Astrocyte (in vitro differentiated cells and primary cell): ENCODE results near the gene PCDHAC2. TPM values are rescaled to one million over a fixed set of nuclear protein-coding genes. Genes with fewer than 3 reads are reported as not detected.

ENCODE experiments used
- DNase-seq: peaks from one replicate; pipeline ENCODE4 v3.0.0-alpha.2; 2010; ENCODE audit warnings: low read depth
- FAIRE-seq: peaks from 2 replicates; lab custom pipeline; 2011; peaks lifted over from hg19 to GRCh38; lab: Jason Lieb, UNC
- H2AFZ ChIP-seq: 2 replicates; pipeline ENCODE4 v1.6.0; 2012; ENCODE audit warnings: low read depth, low read length, inconsistent platforms
- H3K27ac ChIP-seq: 2 replicates; pipeline ENCODE4 v1.5.1; 2011; ENCODE audit warnings: low read depth, low read length, inconsistent platforms
- H3K27me3 ChIP-seq: 2 replicates; pipeline ENCODE4 v1.6.0; 2011; ENCODE audit warnings: low read length, inconsistent platforms; ENCODE audit not compliant: insufficient read depth
- H3K36me3 ChIP-seq: 2 replicates; pipeline ENCODE4 v1.5.1; 2011; ENCODE audit warnings: low read length, inconsistent platforms; ENCODE audit not compliant: insufficient read depth
- H3K4me1 ChIP-seq: 2 replicates; pipeline ENCODE4 v1.5.1; 2011; ENCODE audit warnings: low read length, inconsistent platforms; ENCODE audit not compliant: insufficient read depth
- H3K4me2 ChIP-seq: 2 replicates; pipeline ENCODE4 v1.6.0; 2012; ENCODE audit warnings: low read length, inconsistent platforms
- H3K4me3 ChIP-seq: 2 replicates; pipeline ENCODE4 v1.5.1; 2011; ENCODE audit warnings: low read depth, mild to moderate bottlenecking, low read length, inconsistent platforms; ENCODE audit not compliant: insufficient read depth
- H3K79me2 ChIP-seq: 2 replicates; pipeline ENCODE4 v1.6.0; 2012; ENCODE audit warnings: mild to moderate bottlenecking, low read length, inconsistent platforms; ENCODE audit not compliant: insufficient read depth
- H3K9ac ChIP-seq: 2 replicates; pipeline ENCODE4 v1.6.0; 2012; ENCODE audit warnings: mild to moderate bottlenecking, low read length, inconsistent platforms
- H3K9me3 ChIP-seq: 2 replicates; pipeline ENCODE4 v1.5.1; 2012; ENCODE audit warnings: low read depth, mild to moderate bottlenecking, low read length, inconsistent platforms; ENCODE audit not compliant: insufficient read depth
- H4K20me1 ChIP-seq: 2 replicates; pipeline ENCODE4 v1.6.0; 2012; ENCODE audit warnings: low read length, inconsistent platforms; ENCODE audit not compliant: insufficient read depth
- H3K27ac Mint-ChIP-seq: one replicate; pipeline ENCODE4 v1.8.0; 2021; ENCODE audit warnings: mild to moderate bottlenecking, mixed read lengths; ENCODE audit not compliant: unreplicated experiment
- H3K27me3 Mint-ChIP-seq: one replicate; pipeline ENCODE4 v1.8.0; 2021; ENCODE audit warnings: low read depth, mixed read lengths; ENCODE audit not compliant: unreplicated experiment
- H3K36me3 Mint-ChIP-seq: one replicate; pipeline ENCODE4 v1.8.0; 2021; ENCODE audit warnings: low read depth, mixed read lengths; ENCODE audit not compliant: unreplicated experiment
- H3K4me1 Mint-ChIP-seq: one replicate; pipeline ENCODE4 v1.8.0; 2021; ENCODE audit warnings: low read depth, mixed read lengths; ENCODE audit not compliant: unreplicated experiment
- H3K4me3 Mint-ChIP-seq: one replicate; pipeline ENCODE4 v1.8.0; 2021; ENCODE audit warnings: mild to moderate bottlenecking, moderate library complexity, mixed read lengths; ENCODE audit not compliant: unreplicated experiment
- H3K9me3 Mint-ChIP-seq: one replicate; pipeline ENCODE4 v1.8.0; 2021; ENCODE audit warnings: mild to moderate bottlenecking, mixed read lengths; ENCODE audit not compliant: unreplicated experiment
- EZH2 ChIP-seq: IDR thresholded peaks from 2 replicates; pipeline ENCODE4 v1.6.1; 2012; ENCODE audit warnings: mild to moderate bottlenecking, low read length, inconsistent platforms; ENCODE audit not compliant: insufficient read depth
- total RNA-seq: library from RNA; stranded (reverse); gene quantifications from 2 replicates; pipeline ENCODE4 v1.2.1, GENCODE V29; 2021
- TF ChIP-seq, protein P1 (sequence below): IDR thresholded peaks from 2 replicates; pipeline ENCODE4 v1.5.1; 2011; ENCODE audit warnings: low read depth, mild to moderate bottlenecking, inconsistent platforms, low read length, moderate library complexity; ENCODE audit not compliant: insufficient read depth

The PCDHAC2 gene
- total RNA-seq, 1 donor from 2014 or later, result 7.7 TPM

DNA sequence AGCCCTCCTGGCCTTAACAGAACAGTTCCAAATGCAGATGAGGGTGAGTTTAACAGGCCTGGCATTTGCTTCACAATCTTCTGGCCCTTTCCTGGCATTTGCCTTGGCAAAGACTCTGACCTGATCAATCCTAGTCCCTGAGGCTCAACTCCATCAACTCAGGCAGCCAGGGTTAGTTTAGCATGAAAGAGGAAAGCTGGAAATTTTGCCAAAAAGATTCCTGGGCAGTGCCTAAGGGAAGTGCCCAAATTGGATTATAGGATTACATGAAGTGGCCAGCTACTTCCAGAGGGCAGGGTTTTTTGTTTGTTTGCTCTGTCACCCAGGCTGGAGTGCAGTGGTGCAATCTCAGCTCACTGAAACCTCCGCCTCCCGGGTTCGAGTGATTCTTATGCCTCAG is 36.8 kb downstream of the PCDHAC2 start:
- TF ChIP-seq EZH2, result no peak
- TF ChIP-seq, protein P1, sequence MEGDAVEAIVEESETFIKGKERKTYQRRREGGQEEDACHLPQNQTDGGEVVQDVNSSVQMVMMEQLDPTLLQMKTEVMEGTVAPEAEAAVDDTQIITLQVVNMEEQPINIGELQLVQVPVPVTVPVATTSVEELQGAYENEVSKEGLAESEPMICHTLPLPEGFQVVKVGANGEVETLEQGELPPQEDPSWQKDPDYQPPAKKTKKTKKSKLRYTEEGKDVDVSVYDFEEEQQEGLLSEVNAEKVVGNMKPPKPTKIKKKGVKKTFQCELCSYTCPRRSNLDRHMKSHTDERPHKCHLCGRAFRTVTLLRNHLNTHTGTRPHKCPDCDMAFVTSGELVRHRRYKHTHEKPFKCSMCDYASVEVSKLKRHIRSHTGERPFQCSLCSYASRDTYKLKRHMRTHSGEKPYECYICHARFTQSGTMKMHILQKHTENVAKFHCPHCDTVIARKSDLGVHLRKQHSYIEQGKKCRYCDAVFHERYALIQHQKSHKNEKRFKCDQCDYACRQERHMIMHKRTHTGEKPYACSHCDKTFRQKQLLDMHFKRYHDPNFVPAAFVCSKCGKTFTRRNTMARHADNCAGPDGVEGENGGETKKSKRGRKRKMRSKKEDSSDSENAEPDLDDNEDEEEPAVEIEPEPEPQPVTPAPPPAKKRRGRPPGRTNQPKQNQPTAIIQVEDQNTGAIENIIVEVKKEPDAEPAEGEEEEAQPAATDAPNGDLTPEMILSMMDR, result no peak
- no peak overlapping the region for H3K27ac ChIP-seq
- no peak overlapping the region for H2AFZ ChIP-seq
- no peak overlapping the region for H3K9ac ChIP-seq
- no peak overlapping the region for H3K4me3 Mint-ChIP-seq
- peaks cover 14% of the 10 kb centered on the region for H3K4me1 Mint-ChIP-seq
- no peaks in the 10 kb centered on the region for H4K20me1 ChIP-seq
- H3K27me3 Mint-ChIP-seq, result no peaks in the 10 kb centered on the region
- H3K27me3 ChIP-seq, result no peaks in the 10 kb centered on the region
- no peak overlapping the region for H3K4me2 ChIP-seq
- H3K36me3 Mint-ChIP-seq, result peaks cover 3% of the 10 kb centered on the region
- H3K27ac Mint-ChIP-seq, result no peak overlapping the region
- no peaks in the 10 kb centered on the region for H3K4me1 ChIP-seq
- no peaks in the 10 kb centered on the region for H3K9me3 ChIP-seq
- FAIRE-seq (no peak), DNase-seq (no peak)
- H3K79me2 ChIP-seq, result no peaks in the 10 kb centered on the region
- no peaks in the 10 kb centered on the region for H3K36me3 ChIP-seq
- peaks cover 2% of the 10 kb centered on the region for H3K9me3 Mint-ChIP-seq
- H3K4me3 ChIP-seq, result no peak overlapping the region

DNA sequence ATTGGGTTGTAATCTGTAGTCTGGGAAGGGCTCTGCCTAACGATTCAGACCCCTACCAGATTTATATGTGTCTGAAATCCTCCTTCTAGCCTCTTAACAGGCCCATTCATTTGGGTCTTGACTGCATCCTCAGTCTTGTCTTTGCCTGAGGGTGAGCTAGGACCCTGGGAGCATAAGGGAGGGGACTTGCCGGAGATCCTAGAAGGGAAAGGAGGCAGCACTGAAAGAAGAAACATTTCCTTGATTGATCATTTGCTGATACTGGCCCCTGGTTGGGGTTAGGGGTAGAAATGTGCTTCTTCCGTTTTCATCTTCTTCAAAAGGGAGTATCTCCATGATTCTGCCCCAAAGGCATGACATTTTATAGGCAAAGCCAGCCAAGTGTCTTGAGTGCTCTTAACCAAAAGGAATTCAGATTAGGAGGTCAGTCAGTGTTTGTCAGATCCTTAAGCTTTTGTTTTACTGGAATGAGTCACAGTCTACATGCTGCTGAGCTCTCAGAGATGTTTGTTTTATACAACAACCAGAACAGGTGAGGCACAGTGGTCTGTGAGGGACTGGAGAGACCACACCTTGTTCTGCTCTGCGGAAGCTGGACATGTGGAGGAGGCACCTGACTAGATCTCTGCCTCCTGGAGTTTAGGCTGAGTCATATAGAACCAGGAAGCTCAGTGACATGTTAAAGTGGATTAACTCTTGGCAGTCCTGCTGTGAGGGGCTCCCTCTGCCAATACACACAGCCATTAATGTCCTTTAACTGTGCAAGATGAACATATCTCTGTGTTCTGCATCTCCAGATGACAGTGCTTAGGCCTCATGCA is 37.7 kb downstream of the PCDHAC2 start:
- DNase-seq (no peak), FAIRE-seq (no peak)
- H3K9ac ChIP-seq, result no peak overlapping the region
- H2AFZ ChIP-seq, result no peak overlapping the region
- H4K20me1 ChIP-seq, result no peaks in the 10 kb centered on the region
- no peak overlapping the region for H3K27ac ChIP-seq
- H3K36me3 Mint-ChIP-seq, result peaks cover 3% of the 10 kb centered on the region
- no peaks in the 10 kb centered on the region for H3K4me1 ChIP-seq
- no peak overlapping the region for H3K4me3 ChIP-seq
- H3K9me3 Mint-ChIP-seq, result peaks cover 2% of the 10 kb centered on the region
- H3K27ac Mint-ChIP-seq, result peak overlapping the region; percentile 26
- no peak overlapping the region for H3K4me2 ChIP-seq
- H3K27me3 Mint-ChIP-seq, result no peaks in the 10 kb centered on the region
- no peaks in the 10 kb centered on the region for H3K79me2 ChIP-seq
- H3K36me3 ChIP-seq, result no peaks in the 10 kb centered on the region
- TF ChIP-seq, protein P1, result no peak
- no peak for TF ChIP-seq EZH2
- H3K9me3 ChIP-seq, result no peaks in the 10 kb centered on the region
- H3K4me1 Mint-ChIP-seq, result peaks cover 14% of the 10 kb centered on the region
- H3K27me3 ChIP-seq, result no peaks in the 10 kb centered on the region
- no peak overlapping the region for H3K4me3 Mint-ChIP-seq

DNA sequence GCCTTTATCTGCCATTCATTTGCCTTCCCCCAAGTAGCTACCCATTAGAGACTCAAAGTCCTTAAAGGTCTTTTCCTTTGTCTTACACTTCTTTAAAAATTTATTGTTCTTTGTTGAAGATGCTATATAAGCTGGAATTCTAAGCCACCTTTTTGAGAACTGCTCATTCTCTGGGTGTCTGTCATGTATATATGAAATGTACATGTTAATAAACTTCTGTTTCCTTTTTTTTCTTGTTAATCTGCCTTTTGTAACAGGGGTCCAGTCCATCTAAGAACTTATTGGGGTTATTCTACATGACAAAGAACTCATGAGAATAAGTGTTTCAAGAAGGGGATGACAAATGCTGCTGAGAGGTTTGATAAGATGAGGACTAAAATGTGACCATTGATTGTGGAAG is 41.5 kb downstream of the PCDHAC2 start:
- Histone ChIP-seq H3K27me3 (no peaks in the 10 kb centered on the region), H3K79me2 (no peaks in the 10 kb centered on the region), H4K20me1 (no peaks in the 10 kb centered on the region), H2AFZ (no peak overlapping the region), H3K4me1 (no peaks in the 10 kb centered on the region), H3K4me2 (no peak overlapping the region), H3K27ac (no peak overlapping the region), H3K4me3 (no peak overlapping the region), H3K9me3 (no peaks in the 10 kb centered on the region), H3K9ac (no peak overlapping the region), H3K36me3 (no peaks in the 10 kb centered on the region)
- Mint-ChIP-seq H3K4me3 (no peak overlapping the region), H3K27me3 (no peaks in the 10 kb centered on the region), H3K27ac (no peak overlapping the region), H3K36me3 (peaks cover 7% of the 10 kb centered on the region), H3K9me3 (peaks cover 2% of the 10 kb centered on the region), H3K4me1 (peaks cover 7% of the 10 kb centered on the region)
- TF ChIP-seq EZH2, result no peak
- TF ChIP-seq, protein P1, result no peak
- DNase-seq, result no peak
- FAIRE-seq, result no peak
